ENCODE data around the gene TRRAP. TPM values are rescaled to one million over a fixed set of nuclear protein-coding genes. Genes with fewer than 3 reads are reported as not detected.

Gene TRRAP
- total RNA-seq, 1 experiment from 2014 or later = 55.8 TPM

DNA sequence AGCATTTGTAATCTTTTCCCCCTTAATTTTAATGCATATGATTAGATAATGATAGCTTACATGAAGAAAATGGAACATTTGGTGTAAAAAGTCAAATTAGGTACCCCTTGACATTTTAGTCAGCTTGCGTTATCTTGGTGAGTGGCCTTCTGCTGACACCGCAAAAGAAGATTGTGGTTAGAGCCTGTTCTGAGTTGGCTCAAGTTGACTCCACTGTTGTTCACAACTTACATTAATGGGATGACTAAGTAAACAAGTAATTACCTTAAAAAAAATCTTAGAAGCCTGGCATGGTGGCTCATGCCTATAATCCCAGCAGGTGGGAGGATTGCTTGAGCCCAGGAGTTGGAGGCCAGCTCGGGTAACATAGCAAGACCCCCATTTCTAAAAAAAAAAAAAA lies 24.2 kb downstream of the TRRAP start:
- no peak for DNase-seq
- H3K27me3 ChIP-seq (ENCODE audit: insufficient read depth, low read depth) = no peaks in the 10 kb centered on the region
- H4K20me1 ChIP-seq (ENCODE audit: insufficient read depth) = no peaks in the 10 kb centered on the region; the same call in 1 of the 2 replicates
- POLR2A ChIA-PET (ENCODE audit: unreplicated experiment) = no interaction called here
- H2AFZ ChIP-seq = no peak overlapping the region
- BruUV-seq (replicated peaks) = no TSS peak
- no peaks in the 10 kb centered on the region for H3K4me1 ChIP-seq (replicated peaks; ENCODE audit: insufficient read depth)
- H3K36me3 ChIP-seq (ENCODE audit: low read depth) = peaks cover 43% of the 10 kb centered on the region
- no peaks in the 10 kb centered on the region for H3K9me3 ChIP-seq (ENCODE audit: insufficient read depth, low read depth)
- no peaks in the 10 kb centered on the region for H3K79me2 ChIP-seq (ENCODE audit: low read depth)
- intact Hi-C loops (cut with micrococcal nuclease; ENCODE audit: unreplicated experiment) = no loop called here
- H3K27ac ChIP-seq = no peak overlapping the region
- no peak overlapping the region for H3K4me2 ChIP-seq
- no peaks in the 10 kb centered on the region for H3K9me2 ChIP-seq (ENCODE audit: insufficient read depth)
- CTCF ChIA-PET = no interaction called here
- TF ChIP-seq, protein P1, sequence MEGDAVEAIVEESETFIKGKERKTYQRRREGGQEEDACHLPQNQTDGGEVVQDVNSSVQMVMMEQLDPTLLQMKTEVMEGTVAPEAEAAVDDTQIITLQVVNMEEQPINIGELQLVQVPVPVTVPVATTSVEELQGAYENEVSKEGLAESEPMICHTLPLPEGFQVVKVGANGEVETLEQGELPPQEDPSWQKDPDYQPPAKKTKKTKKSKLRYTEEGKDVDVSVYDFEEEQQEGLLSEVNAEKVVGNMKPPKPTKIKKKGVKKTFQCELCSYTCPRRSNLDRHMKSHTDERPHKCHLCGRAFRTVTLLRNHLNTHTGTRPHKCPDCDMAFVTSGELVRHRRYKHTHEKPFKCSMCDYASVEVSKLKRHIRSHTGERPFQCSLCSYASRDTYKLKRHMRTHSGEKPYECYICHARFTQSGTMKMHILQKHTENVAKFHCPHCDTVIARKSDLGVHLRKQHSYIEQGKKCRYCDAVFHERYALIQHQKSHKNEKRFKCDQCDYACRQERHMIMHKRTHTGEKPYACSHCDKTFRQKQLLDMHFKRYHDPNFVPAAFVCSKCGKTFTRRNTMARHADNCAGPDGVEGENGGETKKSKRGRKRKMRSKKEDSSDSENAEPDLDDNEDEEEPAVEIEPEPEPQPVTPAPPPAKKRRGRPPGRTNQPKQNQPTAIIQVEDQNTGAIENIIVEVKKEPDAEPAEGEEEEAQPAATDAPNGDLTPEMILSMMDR (conservative IDR thresholded peaks at IDR 0.05) = no peak
- TF ChIP-seq EZH2 (IDR thresholded peaks at IDR 0.05; ENCODE audit: low read depth) = no peak
- H3K4me3 ChIP-seq = no peak overlapping the region
- no peaks in the 10 kb centered on the region for H3F3A ChIP-seq (ENCODE audit: insufficient read depth, low read depth)

DNA sequence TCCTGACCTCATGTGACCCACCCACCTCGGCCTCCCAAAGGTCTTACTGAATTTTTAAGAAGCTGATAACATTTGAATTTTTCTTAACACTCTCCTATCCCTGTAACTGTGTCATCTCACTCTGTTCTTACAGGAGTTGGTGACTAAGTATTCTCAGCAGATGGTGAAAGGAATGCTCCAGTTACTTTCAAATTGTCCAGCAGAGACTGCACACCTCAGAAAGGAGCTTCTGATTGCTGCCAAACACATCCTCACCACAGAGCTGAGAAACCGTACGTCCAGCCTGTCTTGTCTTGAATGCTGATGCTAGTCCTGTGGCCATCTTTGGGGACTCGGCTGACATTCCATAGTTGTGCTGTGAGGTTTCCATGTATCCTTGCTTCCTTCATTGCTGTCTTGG lies 24.9 kb downstream of the TRRAP start:
- Histone ChIP-seq H3K79me2 (ENCODE audit: low read depth) (no peaks in the 10 kb centered on the region), H3K9me3 (ENCODE audit: insufficient read depth, low read depth) (no peaks in the 10 kb centered on the region), H3K9me2 (ENCODE audit: insufficient read depth) (no peaks in the 10 kb centered on the region), H3K4me2 (no peak overlapping the region), H3K27me3 (ENCODE audit: insufficient read depth, low read depth) (no peaks in the 10 kb centered on the region), H3K36me3 (ENCODE audit: low read depth) (peaks cover 37% of the 10 kb centered on the region), H3K4me3 (no peak overlapping the region), H3K27ac (no peak overlapping the region), H3F3A (ENCODE audit: insufficient read depth, low read depth) (no peaks in the 10 kb centered on the region), H4K20me1 (ENCODE audit: insufficient read depth) (no peaks in the 10 kb centered on the region; the same call in 1 of the 2 replicates), H3K4me1 (replicated peaks; ENCODE audit: insufficient read depth) (no peaks in the 10 kb centered on the region), H2AFZ (no peak overlapping the region)
- DNase-seq = no peak
- ChIA-PET POLR2A (ENCODE audit: unreplicated experiment) (no interaction called here), CTCF (no interaction called here)
- TF ChIP-seq, protein P1 (conservative IDR thresholded peaks at IDR 0.05) = no peak
- TF ChIP-seq EZH2 (IDR thresholded peaks at IDR 0.05; ENCODE audit: low read depth) = no peak
- intact Hi-C loops (cut with micrococcal nuclease; ENCODE audit: unreplicated experiment) = no loop called here
- BruUV-seq (replicated peaks) = no TSS peak

DNA sequence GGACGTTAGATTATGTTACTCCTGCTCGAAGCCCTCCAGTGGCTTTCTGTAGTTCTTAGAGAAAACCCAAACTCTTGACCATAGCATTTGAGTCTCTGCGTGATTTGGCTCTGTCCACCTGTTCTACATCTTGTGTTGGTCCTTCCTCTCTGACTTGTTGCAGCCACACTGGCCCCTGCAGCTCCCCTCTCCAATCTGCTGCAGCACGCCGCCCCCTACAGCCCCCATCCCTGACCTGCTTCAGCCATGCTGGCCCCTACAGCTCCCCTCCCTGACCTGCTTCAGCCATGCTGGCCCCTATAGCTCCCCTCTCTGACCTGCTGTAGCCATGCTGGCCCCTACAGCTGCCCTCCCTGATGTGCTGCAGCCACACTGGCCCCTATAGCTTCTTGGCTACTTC lies 29.2 kb downstream of the TRRAP start:
- Histone ChIP-seq H3K27ac (no peak overlapping the region), H4K20me1 (ENCODE audit: insufficient read depth) (no peaks in the 10 kb centered on the region; the same call in 1 of the 2 replicates), H3K4me2 (no peak overlapping the region), H3K79me2 (ENCODE audit: low read depth) (no peaks in the 10 kb centered on the region), H3K4me1 (replicated peaks; ENCODE audit: insufficient read depth) (no peaks in the 10 kb centered on the region), H3K9me3 (ENCODE audit: insufficient read depth, low read depth) (no peaks in the 10 kb centered on the region), H3K9me2 (ENCODE audit: insufficient read depth) (no peaks in the 10 kb centered on the region), H3K4me3 (no peak overlapping the region), H3K27me3 (ENCODE audit: insufficient read depth, low read depth) (no peaks in the 10 kb centered on the region), H2AFZ (no peak overlapping the region), H3K36me3 (ENCODE audit: low read depth) (peaks cover 24% of the 10 kb centered on the region), H3F3A (ENCODE audit: insufficient read depth, low read depth) (no peaks in the 10 kb centered on the region)
- TF ChIP-seq, protein P1 (conservative IDR thresholded peaks at IDR 0.05) = no peak
- no peak for TF ChIP-seq EZH2 (IDR thresholded peaks at IDR 0.05; ENCODE audit: low read depth)
- intact Hi-C loops (cut with micrococcal nuclease; ENCODE audit: unreplicated experiment) = no loop called here
- BruUV-seq (replicated peaks) = no TSS peak
- ChIA-PET POLR2A (ENCODE audit: unreplicated experiment) (no interaction called here), CTCF (interaction anchor here (0.7 kb wide), 1 partner anchor 121 kb away, joined by 4 read pairs; no protein-coding TSS in a partner anchor)
- DNase-seq = no peak
